Muscle layer of duodenum (tissue), 2 donors: Measurements from ENCODE around the gene CHST12.

Experiments used
- H3K27ac ChIP-seq: one replicate; pipeline ENCODE4 v1.7.0; 2013; ENCODE audit warnings: mild to moderate bottlenecking, low read length
- H3K27me3 ChIP-seq: one replicate; pipeline ENCODE4 v1.7.0; 2013; ENCODE audit warnings: low read depth, mild to moderate bottlenecking, control low read depth, low read length
- H3K36me3 ChIP-seq, 2 donors: one replicate each; pipeline ENCODE4 v1.7.0; 2013; ENCODE audit warnings: low read length in 2 of 2, control low read depth in 1 of 2, mild to moderate bottlenecking in 1 of 2; ENCODE audit not compliant: insufficient read depth in 2 of 2, control insufficient read depth in 1 of 2
- H3K4me1 ChIP-seq, 2 donors: one replicate each; pipeline ENCODE4 v1.7.0; 2013; ENCODE audit warnings: low read length in 2 of 2, mild to moderate bottlenecking in 2 of 2, control low read depth in 1 of 2, moderate library complexity in 1 of 2; ENCODE audit not compliant: insufficient read depth in 2 of 2, control insufficient read depth in 1 of 2
- H3K4me3 ChIP-seq, 2 donors: one replicate each; pipeline ENCODE4 v1.7.0; 2013; ENCODE audit warnings: low read length in 2 of 2, low read depth in 1 of 2, mild to moderate bottlenecking in 1 of 2
- H3K9me3 ChIP-seq, 2 donors: one replicate each; pipeline ENCODE4 v1.7.0; 2013; ENCODE audit warnings: low read length in 2 of 2, control low read depth in 1 of 2, mild to moderate bottlenecking in 1 of 2; ENCODE audit not compliant: control insufficient read depth in 1 of 2
- donor health status: healthy.

CHST12 gene

DNA sequence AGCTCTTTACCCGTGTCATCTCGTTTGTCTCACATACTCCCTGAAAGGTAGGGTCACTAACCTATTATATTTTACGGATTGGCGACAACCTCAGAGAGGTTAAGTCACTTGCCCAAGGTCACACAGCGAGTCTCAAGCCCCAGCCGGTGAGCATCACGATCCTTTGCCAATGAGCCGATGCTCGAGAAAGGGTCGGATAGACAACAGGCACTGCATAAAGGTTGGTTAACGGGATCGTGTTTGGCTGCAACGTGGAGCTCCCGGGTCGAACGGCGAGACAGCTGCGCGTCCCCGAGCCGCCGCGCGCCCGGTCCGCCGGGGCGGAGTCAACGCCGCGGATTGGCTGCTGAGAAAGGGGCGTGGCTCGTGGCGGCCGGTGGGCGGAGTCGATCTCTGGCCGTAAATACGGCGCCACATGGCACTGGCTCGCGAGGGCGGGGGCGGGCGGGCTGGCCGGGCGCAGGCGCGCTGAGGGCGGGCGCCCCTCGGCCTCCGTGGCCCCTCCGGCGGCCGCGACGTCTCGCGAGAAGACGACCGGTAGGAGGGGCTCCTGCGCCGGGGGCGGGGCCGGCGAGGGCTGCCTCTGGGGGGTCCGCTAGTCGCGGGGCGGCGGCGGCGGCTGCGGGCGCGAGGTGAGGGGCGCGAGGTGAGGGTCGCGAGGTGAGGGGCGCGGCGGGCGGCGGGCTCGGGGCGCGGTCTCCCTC is at the start of gene CHST12:
Gene CHST12, plus strand, starts transcription at position 598 of the 704 bp plus-strand sequence. CDS start 29,029 bp downstream, outside the sequence.
- H3K4me1 ChIP-seq, result peaks cover 12 to 43% of the 10 kb centered on the region in 2 donors
- no peaks in the 10 kb centered on the region for H3K9me3 ChIP-seq

GRCh38 chr7:2353936-2354185 is 49.5 kb upstream of the CHST12 start:
- H3K27me3 ChIP-seq, result no peaks in the 10 kb centered on the region
- H3K4me1 ChIP-seq, result peaks cover 9 to 30% of the 10 kb centered on the region in 2 donors
- peak overlapping the region; percentile 79 to 99 for H3K4me3 ChIP-seq
- peak overlapping the region; percentile 100 for H3K27ac ChIP-seq
- peaks cover 8 to 11% of the 10 kb centered on the region in 2 donors for H3K36me3 ChIP-seq
- H3K9me3 ChIP-seq, result no peaks in the 10 kb centered on the region

More for the DNA sequence above, at the start of gene CHST12:
- Histone ChIP-seq H3K4me3 (peak within 1 kb of the TSS; percentile 84 to 93), H3K27ac (no peak within 1 kb of the TSS), H3K27me3 (no peaks in the 10 kb centered on the region), H3K36me3 (no peaks in the 10 kb centered on the region)

- peak within 1 kb of the TSS; percentile 100 for H3K27ac ChIP-seq
- H3K4me3 ChIP-seq, result peak within 1 kb of the TSS; percentile 91 to 99
- H3K36me3 ChIP-seq, result peaks cover 8 to 15% of the 10 kb centered on the region in 2 donors
- H3K4me1 ChIP-seq, result peaks cover 12 to 35% of the 10 kb centered on the region in 2 donors
- H3K9me3 ChIP-seq, result no peaks in the 10 kb centered on the region
- no peaks in the 10 kb centered on the region for H3K27me3 ChIP-seq
Observed at GRCh38 chr7:2354186-2354938, 49.0 kb upstream of the CHST12 start, which contains the start of gene EIF3B. TSS of gene EIF3B (plus strand) at chr7:2354827. CDS start at chr7:2354922, 95 bp downstream.

DNA sequence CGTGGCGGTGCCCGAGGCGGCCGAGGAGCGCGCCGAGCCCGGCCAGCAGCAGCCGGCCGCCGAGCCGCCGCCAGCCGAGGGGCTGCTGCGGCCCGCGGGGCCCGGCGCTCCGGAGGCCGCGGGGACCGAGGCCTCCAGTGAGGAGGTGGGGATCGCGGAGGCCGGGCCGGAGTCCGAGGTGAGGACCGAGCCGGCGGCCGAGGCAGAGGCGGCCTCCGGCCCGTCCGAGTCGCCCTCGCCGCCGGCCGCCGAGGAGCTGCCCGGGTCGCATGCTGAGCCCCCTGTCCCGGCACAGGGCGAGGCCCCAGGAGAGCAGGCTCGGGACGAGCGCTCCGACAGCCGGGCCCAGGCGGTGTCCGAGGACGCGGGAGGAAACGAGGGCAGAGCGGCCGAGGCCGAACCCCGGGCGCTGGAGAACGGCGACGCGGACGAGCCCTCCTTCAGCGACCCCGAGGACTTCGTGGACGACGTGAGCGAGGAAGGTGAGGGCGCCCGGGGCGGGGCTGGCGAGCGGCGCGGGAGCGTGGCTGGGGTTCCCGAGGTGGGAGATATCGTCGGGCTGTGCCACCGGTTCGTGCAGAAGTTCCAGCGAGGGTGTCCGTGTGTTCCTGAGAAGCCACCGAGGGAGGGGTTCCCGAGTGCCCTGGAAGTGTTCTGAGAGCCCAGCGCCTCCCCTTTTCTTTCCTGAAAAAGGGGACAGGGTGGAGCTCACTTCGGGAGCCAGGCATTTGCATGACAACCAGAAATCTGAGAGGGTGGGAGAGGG is 48.3 kb upstream of the CHST12 start:
- H3K4me1 ChIP-seq, result peaks cover 16 to 43% of the 10 kb centered on the region in 2 donors
- H3K9me3 ChIP-seq, result no peaks in the 10 kb centered on the region
- peak overlapping the region; percentile 91 to 99 for H3K4me3 ChIP-seq
- H3K36me3 ChIP-seq, result peaks cover 8 to 16% of the 10 kb centered on the region in 2 donors
- peak overlapping the region; percentile 36 for H3K27ac ChIP-seq
- H3K27me3 ChIP-seq, result no peaks in the 10 kb centered on the region

- Histone ChIP-seq H3K4me3 (peak overlapping the region; percentile 91 to 99), H3K36me3 (peaks cover 10 to 21% of the 10 kb centered on the region in 2 donors), H3K27me3 (no peaks in the 10 kb centered on the region), H3K27ac (peak overlapping the region; percentile 36), H3K9me3 (no peaks in the 10 kb centered on the region), H3K4me1 (peaks cover 16 to 48% of the 10 kb centered on the region in 2 donors)
Observed at GRCh38 chr7:2355705-2356008, 47.8 kb upstream of the CHST12 start.

- H3K27me3 ChIP-seq, result no peaks in the 10 kb centered on the region
- H3K36me3 ChIP-seq, result peaks cover 15 to 25% of the 10 kb centered on the region in 2 donors
- H3K27ac ChIP-seq, result no peak overlapping the region
- no peaks in the 10 kb centered on the region for H3K9me3 ChIP-seq
- peaks cover 16 to 51% of the 10 kb centered on the region in 2 donors for H3K4me1 ChIP-seq
- H3K4me3 ChIP-seq, result peak overlapping the region in 1 of 2 donors; percentile 99
Observed at GRCh38 chr7:2357165-2357564, 46.2 kb upstream of the CHST12 start.

DNA sequence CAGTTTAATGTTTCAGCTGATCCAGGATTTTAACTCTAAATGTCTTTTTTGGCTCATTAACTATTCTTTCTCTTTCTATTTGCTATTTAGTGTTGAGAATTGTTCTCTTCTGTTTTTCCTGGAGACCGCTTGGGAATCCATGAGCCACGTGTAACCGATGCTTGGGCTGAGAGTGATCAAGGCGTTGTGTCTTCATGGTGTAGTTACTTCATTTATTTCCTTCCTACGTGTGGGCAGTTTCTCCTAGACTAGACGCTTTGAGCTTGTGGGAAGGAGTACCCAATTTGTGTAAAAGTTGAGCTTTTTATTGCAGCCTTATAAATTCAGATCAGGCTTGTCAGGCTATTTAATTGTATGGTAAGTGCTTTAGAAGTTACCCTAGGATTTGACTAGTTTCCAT is 45.8 kb upstream of the CHST12 start:
- peaks cover 16 to 51% of the 10 kb centered on the region in 2 donors for H3K4me1 ChIP-seq
- no peak overlapping the region for H3K4me3 ChIP-seq
- peaks cover 19 to 29% of the 10 kb centered on the region in 2 donors for H3K36me3 ChIP-seq
- no peak overlapping the region for H3K27ac ChIP-seq
- H3K9me3 ChIP-seq, result no peaks in the 10 kb centered on the region
- H3K27me3 ChIP-seq, result no peaks in the 10 kb centered on the region

DNA sequence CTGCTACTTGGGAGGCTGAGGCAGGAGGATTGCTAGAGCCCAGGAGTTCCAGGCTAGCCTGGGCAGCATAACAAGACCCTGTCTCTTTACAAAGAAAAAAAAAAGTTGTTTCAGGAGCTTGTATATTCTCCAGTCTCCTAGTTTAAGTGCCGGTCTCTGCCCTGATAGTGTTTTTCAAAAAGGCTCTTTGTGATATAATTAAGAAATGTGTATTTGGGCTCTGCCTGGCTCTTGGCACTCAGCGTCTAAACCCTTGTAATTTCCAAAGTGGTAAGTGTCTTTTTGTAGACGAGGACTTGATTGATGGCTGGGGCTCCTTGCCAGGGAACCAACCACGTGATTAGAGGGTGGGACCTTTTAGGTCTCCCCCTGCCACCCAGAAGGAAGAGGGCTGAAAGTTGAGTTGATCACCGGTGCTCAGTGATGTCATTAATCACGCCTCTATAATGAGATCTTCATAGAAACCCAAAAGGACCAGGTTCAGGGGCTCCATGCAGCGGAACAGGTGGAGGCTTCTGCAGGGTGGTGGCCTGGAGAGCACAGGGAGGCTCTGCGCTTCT is 44.4 kb upstream of the CHST12 start:
- H3K27me3 ChIP-seq, result no peaks in the 10 kb centered on the region
- H3K4me3 ChIP-seq, result no peak overlapping the region
- H3K9me3 ChIP-seq, result no peaks in the 10 kb centered on the region
- H3K36me3 ChIP-seq, result peaks cover 32 to 42% of the 10 kb centered on the region in 2 donors
- H3K27ac ChIP-seq, result no peak overlapping the region
- peaks cover 16 to 46% of the 10 kb centered on the region in 2 donors for H3K4me1 ChIP-seq

DNA sequence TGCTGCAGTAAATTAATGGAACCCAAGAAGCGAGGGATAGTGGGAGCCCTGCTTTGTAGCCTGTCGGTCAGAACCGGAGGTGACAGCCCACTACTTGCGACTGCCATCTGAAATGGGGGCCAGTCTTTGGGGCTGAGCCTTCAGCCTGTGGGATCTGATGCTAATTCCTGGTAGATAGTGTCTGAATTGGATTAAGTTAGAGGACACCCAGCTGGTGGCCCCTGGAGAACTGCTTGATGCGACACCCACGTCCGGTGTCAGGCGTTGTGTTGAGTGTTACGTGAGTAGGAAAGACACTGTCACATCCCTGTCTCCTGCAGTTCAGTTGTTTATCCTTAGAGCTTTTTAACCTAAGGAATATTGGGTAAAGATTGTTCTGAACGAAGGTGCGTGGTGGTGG is 43.8 kb upstream of the CHST12 start:
- H3K4me3 ChIP-seq, result no peak overlapping the region
- no peaks in the 10 kb centered on the region for H3K27me3 ChIP-seq
- H3K36me3 ChIP-seq, result peaks cover 32 to 48% of the 10 kb centered on the region in 2 donors
- H3K27ac ChIP-seq, result no peak overlapping the region
- H3K4me1 ChIP-seq, result peaks cover 16 to 46% of the 10 kb centered on the region in 2 donors
- no peaks in the 10 kb centered on the region for H3K9me3 ChIP-seq

DNA sequence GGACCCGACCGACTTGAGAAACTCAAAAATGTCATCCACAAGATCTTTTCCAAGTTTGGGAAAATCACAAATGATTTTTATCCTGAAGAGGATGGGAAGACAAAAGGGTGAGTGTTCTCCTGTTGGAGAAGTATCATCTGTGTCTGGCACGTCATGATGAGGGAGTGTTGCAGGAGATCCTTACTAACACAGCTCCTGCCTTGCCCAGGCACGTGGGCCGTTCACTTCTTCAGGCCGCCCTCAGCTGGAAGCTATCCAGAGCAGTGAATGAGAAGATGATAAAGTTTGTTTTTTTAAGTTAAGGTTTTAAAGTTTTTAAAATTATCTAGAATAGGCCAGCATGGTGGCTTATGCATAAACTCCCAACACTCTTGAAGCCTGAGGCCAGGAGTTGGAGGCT is 42.6 kb upstream of the CHST12 start:
- Histone ChIP-seq H3K27ac (no peak overlapping the region), H3K4me3 (no peak overlapping the region), H3K4me1 (peaks cover 16 to 42% of the 10 kb centered on the region in 2 donors), H3K9me3 (no peaks in the 10 kb centered on the region), H3K27me3 (no peaks in the 10 kb centered on the region), H3K36me3 (peaks cover 43 to 57% of the 10 kb centered on the region in 2 donors)
